Duodenal mucosa (tissue), 2 donors: Measurements from ENCODE around the gene BICD1.

Source experiments
- H3K27ac ChIP-seq: one replicate; pipeline ENCODE4 v1.7.0; 2013; ENCODE audit warnings: low read depth, low read length
- H3K27me3 ChIP-seq, 2 donors: one replicate each; pipeline ENCODE4 v1.7.0; 2013; ENCODE audit warnings: low read length in 2 of 2, control low read depth in 1 of 2; ENCODE audit not compliant: insufficient read depth in 2 of 2, control insufficient read depth in 1 of 2
- H3K36me3 ChIP-seq, 2 donors: one replicate each; pipeline ENCODE4 v1.7.0; 2013; ENCODE audit warnings: low read length in 2 of 2, control low read depth in 1 of 2; ENCODE audit not compliant: insufficient read depth in 2 of 2, control insufficient read depth in 1 of 2
- H3K4me1 ChIP-seq, 2 donors: one replicate each; pipeline ENCODE4 v1.7.0; 2013; ENCODE audit warnings: low read length in 2 of 2, control low read depth in 1 of 2; ENCODE audit not compliant: insufficient read depth in 2 of 2, control insufficient read depth in 1 of 2
- H3K4me3 ChIP-seq, 2 donors: one replicate each; pipeline ENCODE4 v1.7.0; 2013; ENCODE audit warnings: low read length in 2 of 2, low read depth in 1 of 2
- H3K9ac ChIP-seq, 2 donors: one replicate each; pipeline ENCODE4 v1.7.0; 2013; ENCODE audit warnings: low read length in 2 of 2, low read depth in 1 of 2
- H3K9me3 ChIP-seq, 2 donors: one replicate each; pipeline ENCODE4 v1.7.0; 2013; ENCODE audit warnings: low read length in 2 of 2, control low read depth in 1 of 2; ENCODE audit not compliant: control insufficient read depth in 1 of 2

The BICD1 gene

GRCh38 chr12:32115404-32116104 lies 8.9 kb downstream of the BICD1 start:
- Histone ChIP-seq H3K36me3 (no peaks in the 10 kb centered on the region), H3K27me3 (no peaks in the 10 kb centered on the region), H3K27ac (no peak overlapping the region), H3K4me1 (peaks cover 0 to 4% of the 10 kb centered on the region in 2 donors), H3K4me3 (no peak overlapping the region), H3K9ac (no peak overlapping the region), H3K9me3 (no peaks in the 10 kb centered on the region)

GRCh38 chr12:32116897-32117296 lies 10.2 kb downstream of the BICD1 start:
- no peak overlapping the region for H3K27ac ChIP-seq
- no peak overlapping the region for H3K9ac ChIP-seq
- H3K36me3 ChIP-seq: no peaks in the 10 kb centered on the region
- H3K4me3 ChIP-seq: no peak overlapping the region
- H3K4me1 ChIP-seq: peaks cover 0 to 4% of the 10 kb centered on the region in 2 donors
- no peaks in the 10 kb centered on the region for H3K9me3 ChIP-seq
- H3K27me3 ChIP-seq: no peaks in the 10 kb centered on the region

- Histone ChIP-seq H3K4me1 (peaks cover 0 to 4% of the 10 kb centered on the region in 2 donors), H3K27ac (no peak overlapping the region), H3K9me3 (no peaks in the 10 kb centered on the region), H3K4me3 (no peak overlapping the region), H3K9ac (no peak overlapping the region), H3K27me3 (no peaks in the 10 kb centered on the region), H3K36me3 (no peaks in the 10 kb centered on the region)
Measured at GRCh38 chr12:32117316-32117715, 10.7 kb downstream of the BICD1 start.

GRCh38 chr12:32118806-32119205 lies 12.2 kb downstream of the BICD1 start:
- Histone ChIP-seq H3K36me3 (no peaks in the 10 kb centered on the region), H3K27ac (no peak overlapping the region), H3K27me3 (no peaks in the 10 kb centered on the region), H3K4me1 (peaks cover 0 to 4% of the 10 kb centered on the region in 2 donors), H3K4me3 (no peak overlapping the region), H3K9me3 (no peaks in the 10 kb centered on the region), H3K9ac (no peak overlapping the region)

- Histone ChIP-seq H3K4me3 (no peak overlapping the region), H3K36me3 (no peaks in the 10 kb centered on the region), H3K9me3 (no peaks in the 10 kb centered on the region), H3K4me1 (peaks cover 0 to 4% of the 10 kb centered on the region in 2 donors), H3K27me3 (no peaks in the 10 kb centered on the region), H3K9ac (no peak overlapping the region), H3K27ac (no peak overlapping the region)
Measured at GRCh38 chr12:32120419-32120818, 13.8 kb downstream of the BICD1 start.

- Histone ChIP-seq H3K4me3 (no peak overlapping the region), H3K27me3 (no peaks in the 10 kb centered on the region), H3K9me3 (no peaks in the 10 kb centered on the region), H3K36me3 (no peaks in the 10 kb centered on the region), H3K27ac (no peak overlapping the region), H3K9ac (no peak overlapping the region), H3K4me1 (no peaks in the 10 kb centered on the region)
Measured at GRCh38 chr12:32124637-32125036, 18.0 kb downstream of the BICD1 start.

- Histone ChIP-seq H3K27ac (no peak overlapping the region), H3K4me1 (no peaks in the 10 kb centered on the region), H3K9me3 (no peaks in the 10 kb centered on the region), H3K4me3 (no peak overlapping the region), H3K9ac (no peak overlapping the region), H3K36me3 (no peaks in the 10 kb centered on the region), H3K27me3 (no peaks in the 10 kb centered on the region)
Measured at GRCh38 chr12:32125455-32126084, 18.9 kb downstream of the BICD1 start.

- Histone ChIP-seq H3K27me3 (no peaks in the 10 kb centered on the region), H3K9ac (no peak overlapping the region), H3K36me3 (no peaks in the 10 kb centered on the region), H3K27ac (no peak overlapping the region), H3K9me3 (no peaks in the 10 kb centered on the region), H3K4me1 (no peaks in the 10 kb centered on the region), H3K4me3 (no peak overlapping the region)
Measured at GRCh38 chr12:32126720-32127119, 20.1 kb downstream of the BICD1 start.

GRCh38 chr12:32131666-32132065 lies 25.0 kb downstream of the BICD1 start:
- H3K36me3 ChIP-seq: no peaks in the 10 kb centered on the region
- H3K4me3 ChIP-seq: no peak overlapping the region
- H3K9ac ChIP-seq: no peak overlapping the region
- no peaks in the 10 kb centered on the region for H3K27me3 ChIP-seq
- H3K27ac ChIP-seq: no peak overlapping the region
- H3K4me1 ChIP-seq: no peaks in the 10 kb centered on the region
- H3K9me3 ChIP-seq: no peaks in the 10 kb centered on the region

- H3K4me3 ChIP-seq: no peak overlapping the region
- H3K27me3 ChIP-seq: no peaks in the 10 kb centered on the region
- H3K36me3 ChIP-seq: no peaks in the 10 kb centered on the region
- H3K9ac ChIP-seq: no peak overlapping the region
- H3K27ac ChIP-seq: no peak overlapping the region
- no peaks in the 10 kb centered on the region for H3K4me1 ChIP-seq
- H3K9me3 ChIP-seq: no peaks in the 10 kb centered on the region
Measured at GRCh38 chr12:32134101-32134888, 27.6 kb downstream of the BICD1 start.
